HepG2 (cell line): ENCODE data around the gene GCHFR. TPM values are rescaled to one million over a fixed set of nuclear protein-coding genes. Genes with fewer than 3 reads are reported as not detected.
A peak's percentile ranks its signal among the peaks of the same experiment; 100 is the strongest.

ENCODE experiments used
- ARNTL ChIP-seq: sonication (generic); formaldehyde crosslinking; IDR thresholded peaks from 2 replicates; pipeline ENCODE4 v1.4.0; 2020; ENCODE audit warnings: mild to moderate bottlenecking, missing genetic modification reagents
- ATF4 ChIP-seq, 2 experiments: fragments of 450-650 bp in 1 of 2; sonication (generic) in 1 of 2; formaldehyde crosslinking; IDR thresholded peaks; 2 replicates each; pipeline versions ENCODE4 v1.5.0 to v1.8.0; 2020 to 2022; ENCODE audit warnings: mild to moderate bottlenecking in 1 of 2, missing genetic modification reagents in 1 of 2
- CCDC6 ChIP-seq: sonication (generic); formaldehyde crosslinking; IDR thresholded peaks from 2 replicates; pipeline ENCODE4 v1.8.1; 2022; ENCODE audit warnings: mild to moderate bottlenecking, missing genetic modification reagents, moderate library complexity
- CERS6 ChIP-seq: sonication (generic); formaldehyde crosslinking; IDR thresholded peaks from 2 replicates; pipeline ENCODE4 v1.5.0; 2020; ENCODE audit warnings: missing genetic modification reagents
- GATA4 ChIP-seq: sonication (generic); IDR thresholded peaks from 2 replicates; pipeline ENCODE4 v1.6.1; 2016; ENCODE audit warnings: antibody characterized with exemption, low read depth, borderline replicate concordance
- GPN1 ChIP-seq: sonication (generic); formaldehyde crosslinking; IDR thresholded peaks from 2 replicates; pipeline ENCODE4 v1.5.1; 2020; ENCODE audit warnings: missing genetic modification reagents, borderline replicate concordance
- HDAC1 ChIP-seq: sonication (generic); formaldehyde crosslinking; IDR thresholded peaks from 2 replicates; pipeline ENCODE4 v1.5.1; 2020; ENCODE audit warnings: mild to moderate bottlenecking, missing genetic modification reagents
- HOXA9 ChIP-seq: sonication (generic); formaldehyde crosslinking; IDR thresholded peaks from 2 replicates; pipeline ENCODE4 v1.8.1; 2022; ENCODE audit warnings: missing genetic modification reagents, mild to moderate bottlenecking, moderate library complexity, borderline replicate concordance
- MTF2 ChIP-seq: sonication (generic); formaldehyde crosslinking; IDR thresholded peaks from 2 replicates; pipeline ENCODE4 v1.5.0; 2020; ENCODE audit warnings: missing genetic modification reagents, borderline replicate concordance
- MYPOP ChIP-seq: sonication (generic); formaldehyde crosslinking; IDR thresholded peaks from 2 replicates; pipeline ENCODE4 v1.8.1; 2023; ENCODE audit warnings: mild to moderate bottlenecking, moderate library complexity, missing genetic modification reagents
- RFXAP ChIP-seq: sonication (generic); formaldehyde crosslinking; IDR thresholded peaks from 2 replicates; pipeline ENCODE4 v1.4.0; 2020; ENCODE audit warnings: missing genetic modification reagents, borderline replicate concordance
- RORA ChIP-seq: sonication (generic); formaldehyde crosslinking; IDR thresholded peaks from 2 replicates; pipeline ENCODE4 v1.5.0; 2020; ENCODE audit warnings: mild to moderate bottlenecking, missing genetic modification reagents, moderate library complexity
- TARDBP ChIP-seq: sonication (generic); formaldehyde crosslinking; IDR thresholded peaks from 2 replicates; pipeline ENCODE4 v1.8.0; 2022; ENCODE audit warnings: mild to moderate bottlenecking, missing genetic modification reagents
- TCF12 ChIP-seq, 2 experiments: fragments of 450-650 bp in 1 of 2; sonication (generic) in 1 of 2; formaldehyde crosslinking in 1 of 2; IDR thresholded peaks; 2 replicates each; pipeline versions ENCODE4 v1.6.1 to v1.8.0; 2017 to 2022; ENCODE audit warnings: antibody characterized with exemption in 1 of 2, mild to moderate bottlenecking in 1 of 2, missing genetic modification reagents in 1 of 2, moderate library complexity in 1 of 2
- TMF1 ChIP-seq: sonication (generic); formaldehyde crosslinking; IDR thresholded peaks from 2 replicates; pipeline ENCODE4 v1.8.1; 2022; ENCODE audit warnings: low read depth, missing genetic modification reagents
- TRIM24 ChIP-seq: sonication (generic); formaldehyde crosslinking; IDR thresholded peaks from 2 replicates; pipeline ENCODE4 v1.8.0; 2022; ENCODE audit warnings: mild to moderate bottlenecking, missing genetic modification reagents
- U2AF1 ChIP-seq: fragments of 200-400 bp; formaldehyde crosslinking; optimal IDR thresholded peaks from 2 replicates; pipeline ENCODE3; 2017; ENCODE audit warnings: mild to moderate bottlenecking, low read depth, low read length
- ZBTB2 ChIP-seq: sonication (generic); formaldehyde crosslinking; IDR thresholded peaks from 2 replicates; pipeline ENCODE4 v1.8.0; 2022; ENCODE audit warnings: low read depth, missing genetic modification reagents
- ZBTB42 ChIP-seq: sonication (generic); formaldehyde crosslinking; IDR thresholded peaks from 2 replicates; pipeline ENCODE4 v1.5.0; 2020; ENCODE audit warnings: mild to moderate bottlenecking, missing genetic modification reagents
- ZEB1 ChIP-seq: IDR thresholded peaks from 2 replicates; pipeline ENCODE4 v1.6.1; 2012; ENCODE audit warnings: mild to moderate bottlenecking, low read depth, inconsistent platforms; ENCODE audit not compliant: insufficient replicate concordance
- ZNF256 ChIP-seq: sonication (generic); formaldehyde crosslinking; conservative IDR thresholded peaks from 2 replicates; pipeline ENCODE4 v1.4.0; 2020; ENCODE audit warnings: missing genetic modification reagents
- ZNF3 ChIP-seq: IDR thresholded peaks from 2 replicates; pipeline ENCODE4 v1.7.0; 2017; ENCODE audit warnings: inconsistent platforms
- polyA plus RNA-seq, 8 experiments: library from polyadenylated mRNA; depleted of rRNA in 3 of 8; stranded (reverse) in 7 of 8; unstranded in 1 of 8; fragments of >200 nt; fragmentation: Illumina TruSeq in 4 of 8; extraction: Trizol in 4 of 8; gene quantifications; 2 replicates each; pipeline versions ENCODE4 v1.2.1 to v1.2.3, GENCODE V29; 2011 to 2016; ENCODE audit warnings: low read depth in 4 of 8, missing spikeins in 1 of 8, mixed read lengths in 1 of 8; ENCODE audit not compliant: insufficient read depth in 1 of 8
- total RNA-seq, 5 experiments: library from RNA; depleted of rRNA; stranded (reverse); fragments of >200 nt; fragmentation: Illumina TruSeq; extraction: Trizol; gene quantifications; 2 replicates each; pipeline ENCODE4 v1.2.3, GENCODE V29; 2016; ENCODE audit warnings: low read depth in 1 of 5

Gene GCHFR
- total and polyA plus RNA-seq, 2 of the 13 experiments (the other 11 are each of a cell fraction or from before 2014, with no cell fraction given), result 51.5 to 92.4 TPM

- peak; percentile 56 for TF ChIP-seq CERS6 (CRISPR knock-in tag)
- no peak for TF ChIP-seq ATF4 (CRISPR knock-in tag; IDR thresholded peaks at IDR 0.05)
- TF ChIP-seq RFXAP (CRISPR knock-in tag), result no peak
- peak; percentile 98 for TF ChIP-seq MTF2 (CRISPR knock-in tag)
- TF ChIP-seq TRIM24 (CRISPR knock-in tag), result no peak
- TF ChIP-seq ZNF256 (CRISPR knock-in tag), result no peak
- no peak for TF ChIP-seq U2AF1
- TF ChIP-seq ZEB1, result peak; percentile 23
- peak; percentile 90 for TF ChIP-seq ZBTB2
- no peak for TF ChIP-seq ZBTB42 (CRISPR knock-in tag)
- TF ChIP-seq ARNTL, result no peak; the same call in 1 of the 2 replicates
- TF ChIP-seq GATA4, result peak; percentile 18; the same call in 1 of the 2 replicates
- TF ChIP-seq GPN1 (CRISPR knock-in tag), result no peak
- no peak for TF ChIP-seq RORA
- TF ChIP-seq ZNF3 (CRISPR knock-in tag), result no peak
- TF ChIP-seq TARDBP (CRISPR knock-in tag), result 0 out of 2 replicates have a peak, but pooled peaks have one; percentile 16
- TF ChIP-seq HDAC1 (CRISPR knock-in tag), result peak; percentile 76
- TF ChIP-seq HOXA9 (CRISPR knock-in tag), result 0 out of 2 replicates have a peak, but pooled peaks have one; percentile 28
- peak; percentile 71; the same call in 1 of the 2 replicates for TF ChIP-seq CCDC6
- no peak; the same call in 1 of the 2 replicates for TF ChIP-seq TMF1 (CRISPR knock-in tag)
- TF ChIP-seq TCF12 (IDR thresholded peaks at IDR 0.05), result no peak
- TF ChIP-seq TCF12 (CRISPR knock-in tag; IDR thresholded peaks at IDR 0.05), result no peak
- no peak; the same call in none of the 2 replicates for TF ChIP-seq MYPOP
Observed at GRCh38 chr15:40763801-40764628, at the start of gene GCHFR (continued).
